HAP-1 (cell line): ENCODE data around the gene MRTFB.

Experiments
- DNase-seq, 2 experiments: peaks; one replicate each; pipeline ENCODE4 v3.0.0-alpha.2; 2016 to 2020; ENCODE audit warnings: low spot score in 2 of 2
- H3K27me3 ChIP-seq: fragments of 250-450 bp; sonication (Bioruptor Pico); 2 replicates; pipeline ENCODE4 v1.5.1; 2020; ENCODE audit warnings: low read depth, mild to moderate bottlenecking, moderate library complexity
- H3K36me3 ChIP-seq: fragments of 250-450 bp; sonication (Bioruptor Pico); replicated peaks from 2 replicates; pipeline ENCODE4 v1.5.1; 2020; ENCODE audit warnings: mild to moderate bottlenecking
- H3K4me1 ChIP-seq: fragments of 250-450 bp; sonication (Bioruptor Pico); 2 replicates; pipeline ENCODE4 v1.5.1; 2020; ENCODE audit warnings: mild to moderate bottlenecking
- H3K4me3 ChIP-seq: fragments of 250-450 bp; sonication (Bioruptor Pico); 2 replicates; pipeline ENCODE4 v1.5.1; 2020; ENCODE audit warnings: mild to moderate bottlenecking, moderate library complexity
- H3K9me3 ChIP-seq: fragments of 250-450 bp; sonication (Bioruptor Pico); 2 replicates; pipeline ENCODE4 v1.5.1; 2020; ENCODE audit warnings: mild to moderate bottlenecking, moderate library complexity
- in situ Hi-C: fragments of 300-500 bp; cut with MboI; formaldehyde crosslinking; loops from 3 replicates; pipeline ENCODE4 v1.14.3; 2020; ENCODE audit warnings: low sequenced_read_pairs, inconsistent platforms, mixed read lengths

MRTFB gene

DNA sequence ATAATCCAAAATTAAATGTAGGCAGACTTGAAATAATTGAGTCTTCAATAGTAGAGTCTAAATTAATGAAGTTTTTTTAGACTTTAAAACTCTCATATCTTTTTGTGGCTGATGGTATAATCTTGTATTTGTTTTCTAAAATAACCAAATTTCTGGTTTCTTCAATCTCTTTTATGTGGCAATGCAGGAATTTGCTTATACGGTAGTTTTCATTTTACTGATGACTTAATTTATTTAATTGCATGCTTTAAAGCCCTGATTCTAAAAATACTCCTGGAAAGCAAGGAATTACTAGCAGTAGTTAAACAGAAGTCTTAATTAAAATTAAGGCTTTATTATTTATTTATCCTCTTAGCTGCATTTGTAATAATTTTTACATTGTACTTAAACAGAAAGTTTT lies 15.4 kb downstream of the MRTFB start:
- H3K27me3 ChIP-seq, result no peaks in the 10 kb centered on the region
- no peak for DNase-seq
- H3K9me3 ChIP-seq, result no peaks in the 10 kb centered on the region
- no peaks in the 10 kb centered on the region for H3K36me3 ChIP-seq
- H3K4me1 ChIP-seq, result no peaks in the 10 kb centered on the region; the same call in 1 of the 2 replicates
- no peak overlapping the region for H3K4me3 ChIP-seq
- in situ Hi-C loops, result no loop called here

DNA sequence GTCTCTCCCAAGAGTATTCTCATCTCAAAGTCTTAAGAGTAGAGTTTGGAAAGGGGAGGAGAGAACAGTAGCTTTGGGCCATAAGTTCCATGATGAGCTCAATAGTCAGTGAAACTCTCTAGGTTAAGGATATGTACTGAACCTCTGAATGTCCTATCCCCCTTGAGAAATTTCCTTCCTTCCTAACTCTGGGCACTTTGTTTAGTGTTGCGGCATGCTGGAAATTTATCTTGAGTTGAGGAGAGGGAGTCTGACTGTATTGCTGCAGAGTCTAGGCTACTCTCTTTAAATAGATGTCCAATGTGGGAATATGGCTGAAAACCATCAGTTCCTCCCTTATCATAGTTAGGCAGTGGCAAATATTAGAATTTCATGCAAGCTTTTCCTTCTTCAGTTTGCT lies 16.1 kb downstream of the MRTFB start:
- in situ Hi-C loops, result no loop called here
- DNase-seq, result no peak

DNA sequence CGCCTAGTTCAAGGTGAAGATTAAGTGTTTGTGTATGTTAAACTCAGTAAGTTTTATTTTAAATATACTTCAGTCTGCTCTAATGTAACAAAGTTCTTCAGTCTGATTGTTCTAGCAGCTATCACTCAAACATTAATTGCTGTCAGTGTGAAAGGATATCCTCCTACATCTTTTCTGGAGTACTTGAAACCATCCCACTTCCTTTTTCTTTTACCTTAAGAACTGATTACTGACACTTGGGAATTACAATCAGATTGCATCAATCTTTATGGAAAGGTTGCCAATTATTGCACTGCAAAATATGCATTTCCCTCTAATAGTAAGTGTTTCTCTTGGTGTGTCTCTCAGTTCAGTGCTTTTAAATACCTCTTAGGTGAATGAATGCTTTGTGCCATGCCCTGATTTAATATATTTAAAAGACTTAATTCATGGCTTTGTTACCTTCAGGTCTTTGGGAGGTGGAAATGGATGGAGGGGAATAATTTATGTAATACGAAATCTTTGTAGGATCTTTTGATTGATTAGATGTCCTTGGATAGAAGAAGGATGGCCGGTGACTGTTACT lies 16.6 kb downstream of the MRTFB start:
- Histone ChIP-seq H3K4me3 (no peak overlapping the region), H3K9me3 (no peaks in the 10 kb centered on the region), H3K4me1 (no peaks in the 10 kb centered on the region; the same call in 1 of the 2 replicates), H3K27me3 (no peaks in the 10 kb centered on the region), H3K36me3 (no peaks in the 10 kb centered on the region)
- no peak for DNase-seq
- in situ Hi-C loops, result no loop called here

More for the DNA sequence above, 16.1 kb downstream of the MRTFB start:
- no peaks in the 10 kb centered on the region for H3K27me3 ChIP-seq
- H3K4me3 ChIP-seq, result no peak overlapping the region
- H3K4me1 ChIP-seq, result no peaks in the 10 kb centered on the region; the same call in 1 of the 2 replicates
- no peaks in the 10 kb centered on the region for H3K36me3 ChIP-seq
- no peaks in the 10 kb centered on the region for H3K9me3 ChIP-seq

DNA sequence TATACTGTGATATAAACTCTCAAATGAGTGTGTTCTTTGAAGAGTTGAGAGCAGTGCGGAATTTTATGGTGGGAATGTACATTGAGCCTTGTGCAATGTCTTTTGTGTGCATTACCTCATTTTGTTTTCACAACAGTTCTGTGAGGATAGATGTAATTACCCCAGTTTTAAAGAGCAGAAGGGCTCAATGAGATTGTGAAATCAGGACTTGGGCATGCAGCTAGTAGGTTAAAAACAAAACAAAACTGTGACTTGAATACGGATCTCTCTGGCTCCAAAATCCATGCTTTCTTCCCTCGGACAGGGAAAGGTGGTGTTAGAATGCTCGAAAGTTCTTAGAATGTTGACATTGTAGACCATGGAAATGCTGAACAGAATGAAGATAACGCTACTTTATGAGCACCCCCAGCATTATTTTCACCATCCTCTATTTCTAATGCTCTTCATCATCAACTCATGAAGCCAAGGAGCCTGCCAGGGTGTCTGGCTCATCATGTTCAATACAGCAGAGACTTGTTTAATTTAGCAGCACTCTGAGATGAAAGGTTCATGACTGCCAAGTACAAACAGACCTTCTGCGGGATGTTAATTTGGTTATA lies 17.1 kb downstream of the MRTFB start:
- in situ Hi-C loops, result no loop called here

DNA sequence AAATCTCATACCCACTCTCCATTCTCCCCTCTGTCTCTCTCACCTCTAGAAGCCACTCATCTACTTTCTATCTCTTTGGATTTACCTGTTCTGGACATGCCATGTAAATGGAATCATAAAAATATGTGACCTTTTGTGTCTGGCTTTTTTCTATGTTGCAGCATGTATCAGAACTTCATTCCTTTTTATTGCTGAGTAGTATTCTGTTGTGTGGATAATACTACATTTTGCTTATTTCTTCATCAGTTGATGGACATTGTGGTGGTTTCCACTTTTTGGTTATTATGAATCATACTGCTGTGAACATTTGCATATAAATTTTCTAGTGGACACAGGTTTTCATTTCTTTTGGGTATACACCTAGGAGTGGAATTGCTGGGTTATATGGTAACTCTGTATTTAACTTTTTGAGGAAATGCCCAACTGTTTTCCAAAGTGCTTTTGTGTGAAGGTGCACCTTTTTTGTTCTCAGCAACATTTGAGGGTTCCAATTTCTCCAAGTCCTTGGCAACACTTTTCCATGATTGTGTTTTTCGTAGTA lies 18.2 kb downstream of the MRTFB start:
- Histone ChIP-seq H3K4me1 (no peaks in the 10 kb centered on the region; the same call in 1 of the 2 replicates), H3K9me3 (no peaks in the 10 kb centered on the region), H3K27me3 (no peaks in the 10 kb centered on the region), H3K4me3 (no peak overlapping the region), H3K36me3 (no peaks in the 10 kb centered on the region)
- no peak for DNase-seq
- in situ Hi-C loops, result no loop called here

More for the DNA sequence above, 17.1 kb downstream of the MRTFB start:
- H3K9me3 ChIP-seq, result no peaks in the 10 kb centered on the region
- no peak overlapping the region for H3K4me3 ChIP-seq
- no peaks in the 10 kb centered on the region for H3K36me3 ChIP-seq
- no peak for DNase-seq
- no peaks in the 10 kb centered on the region; the same call in 1 of the 2 replicates for H3K4me1 ChIP-seq
- H3K27me3 ChIP-seq, result no peaks in the 10 kb centered on the region

DNA sequence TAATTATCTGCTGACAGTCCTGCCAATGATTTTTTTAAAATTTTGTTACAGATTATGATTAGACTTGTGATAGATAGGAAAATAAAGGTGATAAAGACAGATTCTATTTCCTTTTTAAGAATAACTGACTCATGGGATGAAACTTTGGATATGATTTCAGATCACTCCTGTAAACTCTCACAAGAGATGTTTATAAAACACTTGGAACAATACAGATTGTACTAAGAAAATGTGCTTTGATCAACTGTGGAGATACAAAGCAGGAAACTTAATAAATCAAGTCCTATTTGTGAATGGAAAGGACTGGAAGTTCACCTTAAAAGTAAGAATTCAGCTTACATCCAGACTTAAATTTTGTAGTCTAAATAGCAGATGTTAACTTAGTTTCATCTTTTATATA lies 21.4 kb downstream of the MRTFB start:
- H3K4me1 ChIP-seq, result peaks cover 7% of the 10 kb centered on the region
- DNase-seq, result no peak
- in situ Hi-C loops, result no loop called here

DNA sequence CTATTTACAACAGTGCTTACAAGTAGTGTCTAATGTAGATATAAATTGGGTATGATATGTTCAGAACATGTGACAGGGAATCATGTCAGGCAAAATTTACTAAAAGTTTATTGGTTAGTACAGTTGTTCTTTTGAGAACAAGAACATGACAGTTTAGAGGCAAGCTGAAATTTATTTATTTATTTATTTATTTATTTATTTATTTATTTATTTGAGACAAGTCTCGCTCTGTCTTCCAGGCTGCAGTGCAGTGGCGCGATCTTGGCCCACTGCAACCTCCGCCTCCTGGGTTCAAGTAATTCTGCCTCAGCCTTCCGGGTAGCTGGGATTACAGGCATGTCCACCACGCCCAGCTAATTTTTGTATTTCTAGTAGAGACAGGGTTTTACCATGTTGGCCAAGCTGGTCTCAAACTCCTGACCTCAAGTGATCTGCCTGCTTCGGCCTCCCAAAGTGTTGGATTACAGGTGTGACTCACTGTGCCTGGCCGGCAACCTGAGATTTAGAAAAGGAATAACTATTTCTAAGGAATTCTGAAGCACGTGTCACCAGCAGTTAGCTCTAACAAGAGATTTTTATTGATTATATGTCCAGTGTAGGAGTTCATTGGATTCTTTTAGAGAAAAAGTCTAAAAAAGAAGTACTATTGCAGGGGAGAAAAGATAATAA lies 24.9 kb downstream of the MRTFB start:
- H3K4me1 ChIP-seq, result peaks cover 10% of the 10 kb centered on the region
- H3K4me3 ChIP-seq, result no peak overlapping the region
- no peaks in the 10 kb centered on the region for H3K36me3 ChIP-seq
- no peaks in the 10 kb centered on the region for H3K27me3 ChIP-seq
- no peak for DNase-seq
- in situ Hi-C loops, result no loop called here
- no peaks in the 10 kb centered on the region for H3K9me3 ChIP-seq

More for the DNA sequence above, 21.4 kb downstream of the MRTFB start:
- H3K27me3 ChIP-seq, result no peaks in the 10 kb centered on the region
- H3K4me3 ChIP-seq, result no peak overlapping the region
- no peaks in the 10 kb centered on the region for H3K9me3 ChIP-seq
- no peaks in the 10 kb centered on the region for H3K36me3 ChIP-seq

DNA sequence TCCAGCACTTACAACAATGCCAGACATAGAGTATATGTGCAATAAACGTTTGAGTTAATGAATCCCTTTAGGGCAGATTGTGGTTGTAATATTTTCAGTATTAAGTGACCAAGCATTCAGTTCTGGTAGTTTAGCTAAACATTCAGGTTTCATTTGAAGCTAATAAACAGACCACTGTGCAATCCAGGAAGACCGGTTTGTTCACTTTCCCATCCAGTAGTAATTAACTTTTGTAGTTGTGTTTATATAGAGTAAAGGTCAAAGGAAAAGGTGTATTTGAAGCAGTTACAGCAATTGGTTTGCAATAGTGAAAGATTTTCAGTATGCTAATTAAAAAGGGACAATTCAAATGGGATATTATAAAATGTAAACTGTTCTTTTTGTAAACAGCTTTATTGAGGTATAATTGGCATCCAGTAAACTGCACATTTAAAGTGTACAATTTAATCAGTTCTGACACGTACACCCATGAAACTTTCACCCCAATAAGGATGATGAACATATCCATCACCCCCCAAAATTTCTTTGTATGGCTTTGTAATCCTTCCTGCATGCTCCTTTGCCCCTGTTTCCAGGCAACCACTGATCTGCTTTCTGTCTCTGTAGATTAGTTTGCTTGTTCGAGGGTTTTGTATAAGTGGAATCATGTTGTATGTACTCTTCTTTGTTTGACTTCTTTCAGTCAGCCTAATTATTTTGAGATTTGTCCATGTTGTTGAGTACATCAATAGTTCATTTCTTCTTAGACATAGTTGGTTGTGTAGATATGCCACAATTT lies 26.3 kb downstream of the MRTFB start:
- DNase-seq, result no peak

DNA sequence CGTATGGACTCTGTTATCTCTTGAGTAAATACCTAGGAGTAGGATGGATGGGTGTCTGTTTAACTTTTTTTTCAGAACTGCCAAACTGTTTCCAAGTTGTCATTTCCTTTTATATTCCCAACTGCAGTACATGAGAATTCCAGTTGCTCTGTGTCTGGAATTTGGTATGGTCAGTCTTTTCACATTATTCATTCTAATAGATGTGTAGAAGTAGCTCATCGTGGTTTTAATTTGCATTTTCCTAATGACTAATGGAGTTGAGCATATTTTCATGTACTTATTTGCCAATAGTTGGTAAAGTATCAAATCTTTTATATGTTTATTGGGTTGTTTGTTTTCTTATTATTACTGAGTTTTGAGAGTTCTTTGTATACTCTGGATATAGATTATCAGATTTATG lies 27.0 kb downstream of the MRTFB start:
- no peaks in the 10 kb centered on the region for H3K9me3 ChIP-seq
- in situ Hi-C loops, result no loop called here
- H3K4me3 ChIP-seq, result no peak overlapping the region
- DNase-seq, result no peak
- peaks cover 10% of the 10 kb centered on the region for H3K4me1 ChIP-seq
- H3K36me3 ChIP-seq, result no peaks in the 10 kb centered on the region
- no peaks in the 10 kb centered on the region for H3K27me3 ChIP-seq

More for the DNA sequence above, 26.3 kb downstream of the MRTFB start:
- Histone ChIP-seq H3K36me3 (no peaks in the 10 kb centered on the region), H3K4me1 (peaks cover 10% of the 10 kb centered on the region), H3K4me3 (no peak overlapping the region), H3K27me3 (no peaks in the 10 kb centered on the region), H3K9me3 (no peaks in the 10 kb centered on the region)
- in situ Hi-C loops, result no loop called here

DNA sequence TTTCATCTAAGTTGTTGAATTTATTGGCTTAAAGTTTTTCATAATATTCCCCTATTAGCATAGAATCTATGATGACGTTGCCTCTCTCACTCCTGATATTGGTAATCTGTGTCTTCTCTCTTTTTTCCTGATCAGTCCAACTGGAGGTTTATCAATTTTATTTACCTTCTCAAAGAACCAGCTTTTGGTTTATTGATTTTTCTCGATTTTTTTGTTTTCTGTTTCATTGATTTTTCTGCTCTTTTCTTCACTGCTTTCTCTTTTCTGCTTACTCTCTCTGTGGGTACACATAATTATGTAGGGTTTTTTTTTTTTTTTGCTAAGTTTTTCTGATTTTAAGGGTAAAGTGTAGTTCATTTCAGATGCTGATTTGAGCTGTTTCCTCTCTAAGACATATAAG lies 29.7 kb downstream of the MRTFB start:
- Histone ChIP-seq H3K4me3 (no peak overlapping the region), H3K9me3 (no peaks in the 10 kb centered on the region), H3K4me1 (peaks cover 10% of the 10 kb centered on the region), H3K27me3 (no peaks in the 10 kb centered on the region), H3K36me3 (no peaks in the 10 kb centered on the region)
- no peak for DNase-seq
- in situ Hi-C loops, result no loop called here

DNA sequence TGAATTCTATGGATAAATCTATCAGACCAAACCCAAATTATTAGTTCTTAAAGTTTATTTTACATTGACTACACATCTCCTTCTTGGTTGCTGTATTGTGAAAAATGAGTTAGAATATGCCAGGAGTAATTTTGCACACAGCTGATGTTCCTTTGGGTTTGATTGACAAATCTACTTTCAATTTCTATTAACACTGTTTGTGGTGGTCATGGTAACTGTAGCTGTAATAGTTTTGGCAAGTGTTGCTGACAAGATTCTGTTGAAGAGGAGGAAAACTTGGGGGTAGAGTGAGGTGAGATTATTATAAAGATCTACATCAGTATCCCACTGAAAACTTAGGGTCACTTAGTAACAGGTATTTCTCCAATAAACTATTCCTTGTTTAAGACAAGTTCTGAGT lies 30.3 kb downstream of the MRTFB start:
- DNase-seq, result no peak
- Histone ChIP-seq H3K4me3 (no peak overlapping the region), H3K4me1 (peaks cover 10% of the 10 kb centered on the region), H3K36me3 (no peaks in the 10 kb centered on the region), H3K27me3 (no peaks in the 10 kb centered on the region), H3K9me3 (no peaks in the 10 kb centered on the region)
- in situ Hi-C loops, result no loop called here

DNA sequence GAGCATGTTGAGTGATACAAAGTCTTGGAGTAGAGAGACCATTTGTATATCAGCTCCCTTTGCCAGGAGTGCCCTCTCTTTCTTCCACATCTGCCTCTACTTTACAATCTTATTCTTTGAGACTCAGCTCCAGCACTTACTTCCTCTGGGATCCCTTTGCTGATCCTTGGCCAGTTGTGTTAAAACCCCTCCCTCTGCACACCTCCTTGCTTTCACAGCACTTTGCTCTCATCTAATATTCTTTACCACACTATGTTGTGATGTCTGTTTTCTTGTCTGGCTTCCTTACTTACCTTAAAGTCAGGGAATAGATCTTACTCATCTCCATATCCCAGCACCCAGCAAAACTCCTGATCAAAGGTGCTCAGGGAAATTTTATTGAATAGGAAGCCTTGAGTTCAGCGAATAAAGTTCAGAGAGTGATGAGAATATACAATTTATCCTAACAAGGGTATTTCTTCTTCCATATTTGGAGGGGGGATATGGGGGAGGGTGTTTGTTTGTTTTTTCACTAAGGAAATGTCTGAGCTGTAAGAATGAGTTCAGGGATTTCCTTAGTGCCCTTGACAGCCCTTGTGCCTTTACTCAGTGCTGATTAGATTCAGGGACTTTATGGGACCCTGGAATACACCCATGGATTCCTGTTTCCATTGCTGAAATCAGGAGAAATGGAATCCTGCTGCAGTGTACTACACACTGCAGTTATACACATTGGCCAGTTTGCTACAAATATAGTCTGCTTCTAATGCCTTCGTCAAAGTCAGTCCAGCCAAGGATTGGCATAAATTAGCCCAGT lies 32.0 kb downstream of the MRTFB start:
- no peak for DNase-seq
- no peaks in the 10 kb centered on the region for H3K9me3 ChIP-seq
- in situ Hi-C loops, result no loop called here
- H3K4me3 ChIP-seq, result no peak overlapping the region
- H3K4me1 ChIP-seq, result no peaks in the 10 kb centered on the region
- H3K27me3 ChIP-seq, result no peaks in the 10 kb centered on the region
- H3K36me3 ChIP-seq, result no peaks in the 10 kb centered on the region

DNA sequence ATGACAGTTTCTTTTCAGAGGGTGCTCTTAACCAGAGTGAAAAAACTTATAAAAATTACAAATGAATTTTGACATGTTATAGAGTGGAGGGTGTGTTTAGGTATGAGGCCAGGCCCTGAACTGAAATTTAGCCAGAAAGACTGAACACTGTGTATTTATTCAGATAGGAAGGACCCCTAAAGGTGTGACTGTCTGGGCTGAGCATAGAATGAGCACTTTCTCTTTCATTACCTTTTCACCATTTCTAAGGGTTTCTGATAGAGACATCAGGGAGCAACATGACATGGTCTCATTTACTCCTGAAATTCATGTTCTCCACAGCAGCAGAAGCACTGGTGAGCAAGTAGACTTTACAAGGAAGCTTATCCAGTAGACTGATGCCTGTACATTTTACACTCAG lies 32.9 kb downstream of the MRTFB start:
- Histone ChIP-seq H3K27me3 (no peaks in the 10 kb centered on the region), H3K4me1 (no peaks in the 10 kb centered on the region), H3K9me3 (no peaks in the 10 kb centered on the region), H3K4me3 (no peak overlapping the region), H3K36me3 (no peaks in the 10 kb centered on the region)
- DNase-seq, result no peak
- in situ Hi-C loops, result no loop called here
